Measurements from ENCODE around the gene AMELX. TPM values are rescaled to one million over a fixed set of nuclear protein-coding genes. Genes with fewer than 3 reads are reported as not detected.

Gene AMELX
- total and polyA plus RNA-seq, 2 of the 8 experiments (the other 6 are each of a cell fraction or from before 2014, with no cell fraction given) = not detected

- H2AK5ac ChIP-seq (ENCODE audit: low read depth, low read length) = no peak overlapping the region
- H2BK15ac ChIP-seq (ENCODE audit: low read length) = no peak overlapping the region
- WGBS, 2 experiments (ENCODE audit: extremely low coverage in 1 of 2, insufficient coverage in 1 of 2, insufficient read length in 1 of 2, insufficient replicate concordance in 2 of 2, low coverage in 1 of 2, low lambda C conversion rate in 2 of 2, missing lambda C conversion rate in 1 of 2) = 86% methylated on average over 2 of the region's 2 CpGs; no CpG with 5 or more reads in 1 of the 2 experiments
- no peaks in the 10 kb centered on the region; a peak in 1 of 4 replicates for H3K9me3 ChIP-seq (ENCODE audit: insufficient read depth in 2 of 2, low read depth in 1 of 2, low read length in 1 of 2)
- no peak overlapping the region for H3K4me2 ChIP-seq (ENCODE audit: insufficient read depth in 1 of 2, low read depth in 2 of 2, low read length in 2 of 2)
- H3K23ac ChIP-seq (ENCODE audit: insufficient read length) = no peak overlapping the region
- no peak overlapping the region for H4K8ac ChIP-seq (ENCODE audit: extremely low read depth, insufficient read depth, low read length)
- ChIA-PET CTCF (ENCODE audit: partially characterized antibody) (no interaction called here), POLR2A (ENCODE audit: partially characterized antibody) (no interaction called here)
- no peak for TF ChIP-seq SIRT6 (IDR thresholded peaks at IDR 0.05; ENCODE audit: low read length)
- TF ChIP-seq TAF7 (optimal IDR thresholded peaks at IDR 0.05; ENCODE audit: borderline replicate concordance, low read depth, low read length) = no peak
- no peak for TF ChIP-seq HDAC6 (IDR thresholded peaks at IDR 0.05; ENCODE audit: low read depth, low read length)
- no peak for TF ChIP-seq TEAD4 (IDR thresholded peaks at IDR 0.05; ENCODE audit: low read depth, low read length)
- TF ChIP-seq SP1 (IDR thresholded peaks at IDR 0.05; ENCODE audit: low read depth, low read length) = no peak
- no peak for TF ChIP-seq CREB1 (IDR thresholded peaks at IDR 0.05)
- TF ChIP-seq TAF1 (IDR thresholded peaks at IDR 0.05; ENCODE audit: low read depth, low read length) = no peak
- TF ChIP-seq TCF12 (IDR thresholded peaks at IDR 0.05; ENCODE audit: low read depth, low read length) = no peak
- H3K79me1 ChIP-seq (ENCODE audit: low read depth, low read length) = no peaks in the 10 kb centered on the region
- H3K56ac ChIP-seq (replicated peaks; ENCODE audit: insufficient read length, low read depth, low read length) = no peak overlapping the region
- H3K4ac ChIP-seq (replicated peaks; ENCODE audit: insufficient read length, low read depth, low read length) = no peak overlapping the region
- H4K20me1 ChIP-seq (replicated peaks in 1 of 2; ENCODE audit: control insufficient read depth in 1 of 2, insufficient read depth in 2 of 2, low read length in 2 of 2) = no peaks in the 10 kb centered on the region
- no peak for DNase-seq (ENCODE audit: low read depth in 1 of 2, low spot score in 2 of 2)
- no peaks in the 10 kb centered on the region for H3K36me3 ChIP-seq (ENCODE audit: control insufficient read depth in 2 of 4, insufficient read depth in 4 of 4, low read length in 3 of 4)
- no peak overlapping the region for H3K18ac ChIP-seq (ENCODE audit: extremely low read depth, low read length)
- no peak for FAIRE-seq
- no peak overlapping the region for H2AFZ ChIP-seq (ENCODE audit: low read length)
- H4K5ac ChIP-seq (ENCODE audit: insufficient read length, low read depth, low read length) = no peak overlapping the region
- no peak overlapping the region for H3K14ac ChIP-seq (ENCODE audit: insufficient read length)
- no peak overlapping the region for H2BK5ac ChIP-seq (ENCODE audit: low read depth, low read length)
- H3K27ac ChIP-seq (ENCODE audit: low read depth, low read length) = no peak overlapping the region
- no peaks in the 10 kb centered on the region for H3K27me3 ChIP-seq (replicated peaks in 1 of 4; ENCODE audit: control insufficient read depth in 3 of 4, extremely low read depth in 1 of 4, insufficient read depth in 3 of 4, low read length in 3 of 4)
- H2BK12ac ChIP-seq (ENCODE audit: low read depth, low read length) = no peak overlapping the region
- H4K91ac ChIP-seq (replicated peaks; ENCODE audit: insufficient read length, low read length) = no peak overlapping the region
- no peak overlapping the region for H2BK20ac ChIP-seq (ENCODE audit: low read length)
- H3K9ac ChIP-seq (replicated peaks in 1 of 4; ENCODE audit: extremely low read depth in 1 of 4, low read depth in 3 of 4, low read length in 3 of 4) = no peak overlapping the region
- no peak overlapping the region for H2BK120ac ChIP-seq (replicated peaks; ENCODE audit: low read depth, low read length)
- H3K4me1 ChIP-seq (replicated peaks in 1 of 4; ENCODE audit: control insufficient read depth in 3 of 4, insufficient read depth in 4 of 4, low read length in 3 of 4) = no peaks in the 10 kb centered on the region
- no peak overlapping the region for H3K4me3 ChIP-seq (ENCODE audit: extremely low read depth in 1 of 4, insufficient read depth in 2 of 4, low read depth in 3 of 4, low read length in 4 of 4)
- H3K79me2 ChIP-seq (ENCODE audit: control insufficient read depth in 1 of 2, insufficient read depth in 2 of 2, low read length in 2 of 2) = no peaks in the 10 kb centered on the region
- H3K23me2 ChIP-seq (ENCODE audit: low read depth, low read length) = no peaks in the 10 kb centered on the region
These were observed 28.8 kb downstream of the AMELX start for GRCh38 chrX:11321986-11322385.
